ENCODE data around the gene ACBD3.

The ACBD3 gene

GRCh38 chr1:226201029-226201593, 14.6 kb upstream of the ACBD3 start:
- DNase-seq = peak; percentile 56

- no peak for DNase-seq
These were observed 13.4 kb upstream of the ACBD3 start for GRCh38 chr1:226199971-226200370.

- no peak for DNase-seq
These were observed 8.6 kb upstream of the ACBD3 start for GRCh38 chr1:226195144-226195543.

- DNase-seq = no peak
These were observed 839 bp upstream of the ACBD3 start for GRCh38 chr1:226187380-226187779.

GRCh38 chr1:226187019-226187322, 430 bp upstream of the ACBD3 start:
- DNase-seq = no peak

GRCh38 chr1:226185141-226186036, 1.2 kb downstream of the ACBD3 start:
- peak; percentile 24 for DNase-seq

- DNase-seq = peak; percentile 87
These were observed 4.4 kb downstream of the ACBD3 start for GRCh38 chr1:226181996-226182714.

- no peak for DNase-seq
These were observed 9.7 kb downstream of the ACBD3 start for GRCh38 chr1:226176870-226177269.

- no peak for DNase-seq
These were observed 14.0 kb downstream of the ACBD3 start for GRCh38 chr1:226172589-226172988.

GRCh38 chr1:226166341-226166740, 20.2 kb downstream of the ACBD3 start:
- no peak for DNase-seq

- no peak for DNase-seq
These were observed 22.4 kb downstream of the ACBD3 start for GRCh38 chr1:226164154-226164553.

- DNase-seq = no peak
These were observed 23.6 kb downstream of the ACBD3 start for GRCh38 chr1:226162898-226163297.

- no peak for DNase-seq
These were observed 27.6 kb downstream of the ACBD3 start for GRCh38 chr1:226158983-226159382.

- DNase-seq = no peak
These were observed 28.1 kb downstream of the ACBD3 start for GRCh38 chr1:226158457-226158856.

GRCh38 chr1:226157761-226158316, 28.7 kb downstream of the ACBD3 start:
- DNase-seq = no peak

- no peak for DNase-seq
These were observed 31.9 kb downstream of the ACBD3 start for GRCh38 chr1:226154593-226154992.

- DNase-seq = peak; percentile 45
These were observed 36.7 kb downstream of the ACBD3 start for GRCh38 chr1:226149806-226150205.

GRCh38 chr1:226148121-226148648, 38.4 kb downstream of the ACBD3 start:
- DNase-seq = no peak

GRCh38 chr1:226144045-226144444, 42.5 kb downstream of the ACBD3 start:
- peak; percentile 57 for DNase-seq

GRCh38 chr1:226135709-226136108, 50.8 kb downstream of the ACBD3 start:
- no peak for DNase-seq

- DNase-seq = no peak
These were observed 51.4 kb downstream of the ACBD3 start for GRCh38 chr1:226135059-226135651.

GRCh38 chr1:226134170-226135058, 52.1 kb downstream of the ACBD3 start:
- DNase-seq = no peak

All from hematopoietic multipotent progenitor cell treated with erythropoietin and hydrocortisone succinate and interleukin-3 and kit ligand, for 4 days (in vitro differentiated cells).